ENCODE measurements around the gene ZKSCAN1.

- TF ChIP-seq, protein P1, sequence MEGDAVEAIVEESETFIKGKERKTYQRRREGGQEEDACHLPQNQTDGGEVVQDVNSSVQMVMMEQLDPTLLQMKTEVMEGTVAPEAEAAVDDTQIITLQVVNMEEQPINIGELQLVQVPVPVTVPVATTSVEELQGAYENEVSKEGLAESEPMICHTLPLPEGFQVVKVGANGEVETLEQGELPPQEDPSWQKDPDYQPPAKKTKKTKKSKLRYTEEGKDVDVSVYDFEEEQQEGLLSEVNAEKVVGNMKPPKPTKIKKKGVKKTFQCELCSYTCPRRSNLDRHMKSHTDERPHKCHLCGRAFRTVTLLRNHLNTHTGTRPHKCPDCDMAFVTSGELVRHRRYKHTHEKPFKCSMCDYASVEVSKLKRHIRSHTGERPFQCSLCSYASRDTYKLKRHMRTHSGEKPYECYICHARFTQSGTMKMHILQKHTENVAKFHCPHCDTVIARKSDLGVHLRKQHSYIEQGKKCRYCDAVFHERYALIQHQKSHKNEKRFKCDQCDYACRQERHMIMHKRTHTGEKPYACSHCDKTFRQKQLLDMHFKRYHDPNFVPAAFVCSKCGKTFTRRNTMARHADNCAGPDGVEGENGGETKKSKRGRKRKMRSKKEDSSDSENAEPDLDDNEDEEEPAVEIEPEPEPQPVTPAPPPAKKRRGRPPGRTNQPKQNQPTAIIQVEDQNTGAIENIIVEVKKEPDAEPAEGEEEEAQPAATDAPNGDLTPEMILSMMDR (IDR thresholded peaks at IDR 0.05) = no peak
- TF ChIP-seq POLR2A (IDR thresholded peaks at IDR 0.05) = no peak
Observed at GRCh38 chr7:99976626-99977025, 38.8 kb upstream of the ZKSCAN1 start.

Data from esophagus squamous epithelium (tissue), 4 donors.